CD4-positive, alpha-beta T cell (primary cell): ENCODE measurements around the gene ARHGAP21. TPM values are rescaled to one million over a fixed set of nuclear protein-coding genes. Genes with fewer than 3 reads are reported as not detected.

ENCODE experiments used
- ATAC-seq: fragments of 200-7000 bp; cut with Tn5 transposase; one replicate; pipeline ENCODE4 v1.10.0; 2022; ENCODE audit warnings: mild to moderate bottlenecking; ENCODE audit not compliant: poor library complexity
- CTCF ChIA-PET: fragments of 350-600 bp; sonication (Branson Sonifier 250); formaldehyde crosslinking; loops from one replicate; lab custom pipeline; 2021; ENCODE audit warnings: antibody characterized with exemption, inconsistent platforms; lab: Charles Lee
- POLR2A ChIA-PET: fragments of 350-600 bp; sonication (Branson Sonifier 250); formaldehyde crosslinking; loops from one replicate; lab custom pipeline; 2021; ENCODE audit warnings: antibody characterized with exemption, inconsistent platforms; lab: Charles Lee
- DNase-seq, 14 experiments: peaks; one replicate each; pipeline ENCODE4 v3.0.0-alpha.2; 2013 to 2020; ENCODE audit warnings: mixed read lengths in 2 of 14
- H3K27ac ChIP-seq, 2 donors: one replicate each; pipeline versions ENCODE4 v1.5.1 to v1.7.0; 2013; ENCODE audit warnings: low read length in 2 of 2, low read depth in 1 of 2, mild to moderate bottlenecking in 1 of 2
- H3K27me3 ChIP-seq, 2 experiments: 1 replicate in 1 of 2; 2 replicates in 1 of 2; pipeline versions ENCODE4 v1.6.1 to v1.7.0; 2013; ENCODE audit warnings: low read length in 2 of 2, control low read depth in 1 of 2, mild to moderate bottlenecking in 1 of 2, moderate library complexity in 1 of 2; ENCODE audit not compliant: insufficient read depth in 2 of 2, control insufficient read depth in 1 of 2
- H3K36me3 ChIP-seq: one replicate; pipeline ENCODE4 v1.6.1; 2013; ENCODE audit warnings: low read length, control low read depth; ENCODE audit not compliant: insufficient read depth
- H3K4me1 ChIP-seq: one replicate; pipeline ENCODE4 v1.6.1; 2013; ENCODE audit warnings: low read length, control low read depth; ENCODE audit not compliant: insufficient read depth
- H3K4me3 ChIP-seq: one replicate; pipeline ENCODE4 v1.5.1; 2013; ENCODE audit warnings: mild to moderate bottlenecking, low read length, moderate library complexity
- H3K9me3 ChIP-seq, 2 experiments: 1 replicate in 1 of 2; 2 replicates in 1 of 2; pipeline versions ENCODE4 v1.6.1 to v1.7.0; 2013; ENCODE audit warnings: low read length in 2 of 2, mild to moderate bottlenecking in 2 of 2, control low read depth in 1 of 2, moderate library complexity in 1 of 2; ENCODE audit not compliant: control insufficient read depth in 1 of 2, insufficient read depth in 1 of 2
- H3K27ac Mint-ChIP-seq: one replicate; pipeline ENCODE4 v1.8.0; 2020; ENCODE audit warnings: mixed read lengths
- H3K27me3 Mint-ChIP-seq: one replicate; pipeline ENCODE4 v1.8.0; 2021; ENCODE audit warnings: mixed read lengths
- H3K36me3 Mint-ChIP-seq: one replicate; pipeline ENCODE4 v1.8.0; 2021; ENCODE audit warnings: low read depth, mixed read lengths
- H3K4me1 Mint-ChIP-seq: one replicate; pipeline ENCODE4 v1.8.0; 2021; ENCODE audit warnings: low read depth, mixed read lengths
- H3K4me3 Mint-ChIP-seq: one replicate; pipeline ENCODE4 v1.8.0; 2020; ENCODE audit warnings: mild to moderate bottlenecking, mixed read lengths
- H3K9me3 Mint-ChIP-seq: one replicate; pipeline ENCODE4 v1.8.0; 2020; ENCODE audit warnings: mixed read lengths
- intact Hi-C, 2 experiments: fragments of 100-400 bp; cut with DNase I in 1 of 2; cut with micrococcal nuclease in 1 of 2; formaldehyde crosslinking; loops; one replicate each; pipeline versions ENCODE4 v1.15.1 to v1.9.0; 2023 to 2025; cut with DNase I, micrococcal nuclease
- total RNA-seq, 174 experiments: library from RNA in 2 of 174; stranded (reverse) in 2 of 174; gene quantifications; one replicate each; pipeline ENCODE4 v1.2.3 and lab custom pipeline; 2021 to 2026
- TF ChIP-seq, protein P1 (sequence below): fragments of 200-600 bp; IDR thresholded peaks from one replicate; pipeline ENCODE4 v1.8.0; 2022; ENCODE audit warnings: antibody characterized with exemption, mild to moderate bottlenecking

The ARHGAP21 gene
- total RNA-seq, 2 experiments from 2014 or later = 38.4 to 43.4 TPM

DNA sequence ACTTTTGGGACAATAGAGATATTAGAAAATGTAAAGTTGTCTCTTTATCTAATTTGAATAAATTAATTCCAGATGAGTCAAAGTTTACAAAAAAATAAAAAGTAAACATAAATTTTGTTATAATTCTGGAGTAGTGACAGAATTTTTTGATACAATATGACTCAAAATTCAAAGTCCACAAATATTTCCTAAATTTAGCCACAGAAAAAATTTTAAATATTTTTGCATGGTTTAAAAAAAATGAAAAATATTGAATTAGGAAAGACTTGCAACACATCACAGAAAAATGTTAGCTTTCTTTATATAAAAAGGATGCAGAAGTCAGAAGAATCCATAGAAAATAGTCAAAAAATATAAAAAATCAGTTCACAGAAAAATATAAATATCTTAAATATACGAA is 117.7 kb downstream of the ARHGAP21 start:
- no peaks in the 10 kb centered on the region for H3K27me3 ChIP-seq
- H3K27ac ChIP-seq = no peak overlapping the region
- TF ChIP-seq, protein P1, sequence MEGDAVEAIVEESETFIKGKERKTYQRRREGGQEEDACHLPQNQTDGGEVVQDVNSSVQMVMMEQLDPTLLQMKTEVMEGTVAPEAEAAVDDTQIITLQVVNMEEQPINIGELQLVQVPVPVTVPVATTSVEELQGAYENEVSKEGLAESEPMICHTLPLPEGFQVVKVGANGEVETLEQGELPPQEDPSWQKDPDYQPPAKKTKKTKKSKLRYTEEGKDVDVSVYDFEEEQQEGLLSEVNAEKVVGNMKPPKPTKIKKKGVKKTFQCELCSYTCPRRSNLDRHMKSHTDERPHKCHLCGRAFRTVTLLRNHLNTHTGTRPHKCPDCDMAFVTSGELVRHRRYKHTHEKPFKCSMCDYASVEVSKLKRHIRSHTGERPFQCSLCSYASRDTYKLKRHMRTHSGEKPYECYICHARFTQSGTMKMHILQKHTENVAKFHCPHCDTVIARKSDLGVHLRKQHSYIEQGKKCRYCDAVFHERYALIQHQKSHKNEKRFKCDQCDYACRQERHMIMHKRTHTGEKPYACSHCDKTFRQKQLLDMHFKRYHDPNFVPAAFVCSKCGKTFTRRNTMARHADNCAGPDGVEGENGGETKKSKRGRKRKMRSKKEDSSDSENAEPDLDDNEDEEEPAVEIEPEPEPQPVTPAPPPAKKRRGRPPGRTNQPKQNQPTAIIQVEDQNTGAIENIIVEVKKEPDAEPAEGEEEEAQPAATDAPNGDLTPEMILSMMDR = no peak
- no peaks in the 10 kb centered on the region for H3K9me3 ChIP-seq
- no peaks in the 10 kb centered on the region for H3K36me3 ChIP-seq
- Mint-ChIP-seq H3K4me1 (no peaks in the 10 kb centered on the region), H3K36me3 (peaks cover 58% of the 10 kb centered on the region), H3K9me3 (no peaks in the 10 kb centered on the region), H3K4me3 (no peak overlapping the region), H3K27ac (no peak overlapping the region), H3K27me3 (no peaks in the 10 kb centered on the region)
- H3K4me3 ChIP-seq = no peak overlapping the region
- ATAC-seq (no peak), DNase-seq (no peak)
- POLR2A ChIA-PET = no interaction called here
- CTCF ChIA-PET = no interaction called here
- intact Hi-C loops = no loop called here
- H3K4me1 ChIP-seq = no peaks in the 10 kb centered on the region

DNA sequence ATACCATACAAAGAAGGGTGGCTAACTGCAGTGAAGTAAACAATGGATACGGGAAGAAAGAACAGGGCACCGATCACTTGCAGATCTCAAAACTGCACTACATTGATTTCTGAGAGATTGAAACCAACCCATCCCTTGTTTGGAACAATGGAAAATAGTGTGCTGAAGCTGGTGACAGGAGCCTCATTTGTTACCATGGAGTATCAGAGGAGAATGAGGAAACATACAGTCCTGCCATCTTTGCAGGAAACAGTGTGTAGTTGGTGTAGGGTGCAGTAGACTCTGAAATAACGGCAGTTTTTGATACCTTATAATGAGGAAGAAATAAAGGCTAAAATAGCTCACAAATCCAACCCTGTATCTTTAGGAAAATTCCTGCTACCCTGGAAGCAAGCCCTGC is 118.5 kb downstream of the ARHGAP21 start:
- ChIA-PET POLR2A (interaction anchor here (1.5 kb wide), 1 partner anchor 16 kb away, joined by 3 read pairs; no protein-coding TSS in a partner anchor), CTCF (interaction anchor here (1.0 kb wide), 1 partner anchor 12 kb away, joined by 3 read pairs; no protein-coding TSS in a partner anchor)
- H3K4me1 ChIP-seq = no peaks in the 10 kb centered on the region
- H3K4me3 ChIP-seq = no peak overlapping the region
- DNase-seq (no peak), ATAC-seq (no peak)
- intact Hi-C loops = no loop called here
- H3K27ac ChIP-seq = no peak overlapping the region
- Mint-ChIP-seq H3K9me3 (no peaks in the 10 kb centered on the region), H3K36me3 (peaks cover 59% of the 10 kb centered on the region), H3K27me3 (no peaks in the 10 kb centered on the region), H3K27ac (no peak overlapping the region), H3K4me1 (no peaks in the 10 kb centered on the region), H3K4me3 (no peak overlapping the region)
- no peaks in the 10 kb centered on the region for H3K27me3 ChIP-seq
- TF ChIP-seq, protein P1 = no peak
- no peaks in the 10 kb centered on the region for H3K9me3 ChIP-seq
- peaks cover 2% of the 10 kb centered on the region for H3K36me3 ChIP-seq

DNA sequence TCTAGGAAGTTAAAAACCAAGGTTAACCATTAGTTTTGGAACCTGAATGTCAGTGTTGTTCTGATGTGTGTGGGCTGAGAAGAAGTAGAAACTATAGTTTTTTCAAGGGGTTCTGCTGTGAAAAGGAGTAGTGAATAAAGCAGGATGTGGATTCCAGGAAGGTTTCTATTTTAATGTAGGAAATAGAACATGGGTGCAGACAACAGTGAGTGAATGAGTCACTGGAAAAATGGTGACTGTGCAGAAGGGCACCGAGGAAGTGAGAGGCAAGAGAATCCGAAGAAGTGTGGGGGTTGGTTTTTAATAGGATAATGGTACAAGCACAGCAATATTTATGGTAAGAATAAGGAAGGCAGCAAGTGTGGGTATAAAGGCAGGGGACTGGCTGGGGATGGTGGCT is 120.4 kb downstream of the ARHGAP21 start:
- DNase-seq (no peak), ATAC-seq (no peak)
- no peaks in the 10 kb centered on the region for H3K4me1 Mint-ChIP-seq
- H3K36me3 Mint-ChIP-seq = peaks cover 70% of the 10 kb centered on the region
- no peak overlapping the region for H3K4me3 ChIP-seq
- no peak overlapping the region for H3K27ac ChIP-seq
- no peaks in the 10 kb centered on the region for H3K9me3 ChIP-seq
- ChIA-PET CTCF (interaction anchor here (1.1 kb wide), 1 partner anchor 14 kb away, joined by 3 read pairs; no protein-coding TSS in a partner anchor), POLR2A (no interaction called here)
- peaks cover 2% of the 10 kb centered on the region for H3K36me3 ChIP-seq
- H3K4me1 ChIP-seq = no peaks in the 10 kb centered on the region
- H3K27me3 Mint-ChIP-seq = no peaks in the 10 kb centered on the region
- TF ChIP-seq, protein P1 = no peak
- no peak overlapping the region for H3K4me3 Mint-ChIP-seq
- H3K27ac Mint-ChIP-seq = no peak overlapping the region
- H3K9me3 Mint-ChIP-seq = no peaks in the 10 kb centered on the region
- intact Hi-C loops = no loop called here
- H3K27me3 ChIP-seq = no peaks in the 10 kb centered on the region
